MCF 10A (cell line): ENCODE data around the gene GJB5. TPM values are rescaled to one million over a fixed set of nuclear protein-coding genes. Genes with fewer than 3 reads are reported as not detected.
"Not testable (repeated sequence)": the region's sequence is repeated elsewhere in the genome, so short reads cannot be mapped to it uniquely, and the experiment has no call there.

Experiments used
- BruUV-seq: library from RNA; stranded (reverse); fragments of 400-500 nt; replicated peaks from 2 replicates; lab custom pipeline; 2021; lab: Mats Ljungman, UMichigan
- CTCF ChIA-PET: fragments of 300-600 bp; sonication (Branson Sonifier 250); formaldehyde crosslinking; extraction: SDS; loops from one replicate; lab custom pipeline; 2021; ENCODE audit warnings: antibody characterized with exemption, inconsistent platforms; lab: Yijun Ruan, JAX
- POLR2A ChIA-PET: fragments of 300-600, 350-650 bp; sonication (Branson Sonifier 250); formaldehyde crosslinking; extraction: SDS; loops from one replicate; lab custom pipeline; 2020; ENCODE audit warnings: antibody characterized with exemption, inconsistent platforms; lab: Yijun Ruan, JAX
- DNase-seq: peaks from one replicate; pipeline ENCODE4 v3.0.0-alpha.2; 2018; ENCODE audit not compliant: unreplicated experiment
- H3K27ac Mint-ChIP-seq: one replicate; pipeline ENCODE4 v1.8.0; 2022; ENCODE audit warnings: mild to moderate bottlenecking, low read depth, mixed read lengths; ENCODE audit not compliant: unreplicated experiment
- H3K27me3 Mint-ChIP-seq: one replicate; pipeline ENCODE4 v1.8.0; 2022; ENCODE audit warnings: mixed read lengths; ENCODE audit not compliant: insufficient read depth, unreplicated experiment
- H3K36me3 Mint-ChIP-seq: one replicate; pipeline ENCODE4 v1.8.0; 2022; ENCODE audit warnings: mild to moderate bottlenecking, moderate library complexity, mixed read lengths; ENCODE audit not compliant: insufficient read depth, unreplicated experiment
- H3K4me1 Mint-ChIP-seq: one replicate; pipeline ENCODE4 v1.8.0; 2022; ENCODE audit warnings: mixed read lengths; ENCODE audit not compliant: insufficient read depth, unreplicated experiment
- H3K4me3 Mint-ChIP-seq: one replicate; pipeline ENCODE4 v1.8.0; 2022; ENCODE audit warnings: mild to moderate bottlenecking, moderate library complexity, mixed read lengths; ENCODE audit not compliant: unreplicated experiment
- H3K9me3 Mint-ChIP-seq: one replicate; pipeline ENCODE4 v1.8.0; 2022; ENCODE audit warnings: mixed read lengths; ENCODE audit not compliant: unreplicated experiment
- CTCF ChIP-seq: fragments of 200-600 bp; IDR thresholded peaks from one replicate; pipeline ENCODE4 v1.8.0; 2022; ENCODE audit warnings: antibody characterized with exemption, mild to moderate bottlenecking; ENCODE audit not compliant: unreplicated experiment
- intact Hi-C: fragments of 100-400 bp; cut with micrococcal nuclease; formaldehyde crosslinking; loops from 2 replicates; pipeline ENCODE4 v1.14.1; 2022
- total RNA-seq: library from RNA; stranded (reverse); gene quantifications from 2 replicates; pipeline ENCODE4 v1.2.3, GENCODE V29; 2022

Gene GJB5
- total RNA-seq, 1 experiment from 2014 or later = 33.2 TPM

DNA sequence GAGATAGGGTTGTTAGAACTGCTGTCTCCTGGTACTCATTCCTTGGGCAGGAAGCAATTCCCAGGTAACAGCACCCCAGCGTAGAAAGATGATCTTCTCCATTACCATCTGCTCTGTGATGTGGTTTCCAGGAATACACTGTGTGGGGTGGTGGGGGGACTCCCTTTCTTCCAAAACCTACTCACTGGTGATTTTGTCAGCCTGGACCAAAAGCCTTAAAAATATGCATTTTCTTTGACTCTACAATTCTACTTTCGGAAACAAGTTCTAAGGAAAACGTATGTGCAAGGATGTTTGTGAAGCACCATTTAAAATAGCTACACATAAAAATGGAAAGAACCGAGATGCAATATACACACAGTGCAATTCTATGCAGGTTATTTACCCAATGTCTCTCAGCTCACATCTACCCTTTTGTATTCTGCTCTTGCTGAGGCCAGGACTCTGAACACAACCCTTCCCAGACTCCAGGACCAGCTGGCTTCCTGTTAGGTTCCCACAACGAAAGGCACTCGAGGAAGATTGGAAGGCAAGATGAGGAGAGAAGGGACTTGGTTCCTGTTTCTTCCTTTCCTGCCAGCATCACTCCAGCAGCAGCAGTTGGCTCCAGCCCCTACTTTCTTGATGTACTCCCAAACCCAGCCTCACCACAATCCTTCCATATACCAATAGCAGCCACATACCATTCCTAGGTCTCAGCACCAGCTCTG lies 33.0 kb upstream of the GJB5 start:
- no peaks in the 10 kb centered on the region for H3K4me1 Mint-ChIP-seq
- H3K27me3 Mint-ChIP-seq = peaks cover 70% of the 10 kb centered on the region
- BruUV-seq = no TSS peak
- ChIA-PET POLR2A (interaction anchor here (0.9 to 1.2 kb wide), 2 partner anchors 10 to 12 kb away, joined by 3 to 4 read pairs; no protein-coding TSS in a partner anchor), CTCF (interaction anchor here (2.6 kb wide), 1 partner anchor 20 kb away, joined by 12 read pairs; no protein-coding TSS in a partner anchor)
- TF ChIP-seq CTCF = no peak
- no peak for DNase-seq
- no peak overlapping the region for H3K27ac Mint-ChIP-seq
- no peak overlapping the region for H3K4me3 Mint-ChIP-seq
- intact Hi-C loops = no loop called here
- no peaks in the 10 kb centered on the region for H3K9me3 Mint-ChIP-seq
- H3K36me3 Mint-ChIP-seq = no peaks in the 10 kb centered on the region

- intact Hi-C loops = no loop called here
- no TSS peak for BruUV-seq
Observed at GRCh38 chr1:34726861-34727260, 28.0 kb upstream of the GJB5 start.

GRCh38 chr1:34730485-34730884 lies 24.4 kb upstream of the GJB5 start:
- Mint-ChIP-seq H3K9me3 (no peaks in the 10 kb centered on the region), H3K36me3 (no peaks in the 10 kb centered on the region), H3K27ac (no peak overlapping the region), H3K27me3 (peaks cover 19% of the 10 kb centered on the region), H3K4me3 (no peak overlapping the region), H3K4me1 (no peaks in the 10 kb centered on the region)
- DNase-seq = no peak
- intact Hi-C loops = no loop called here
- POLR2A ChIA-PET = no interaction called here
- CTCF ChIA-PET = interaction anchor here (3.0 kb wide), 1 partner anchor 12 kb away, joined by 20 read pairs; no protein-coding TSS in a partner anchor
- no peak for TF ChIP-seq CTCF
- no TSS peak for BruUV-seq

More at GRCh38 chr1:34726861-34727260, 28.0 kb upstream of the GJB5 start:
- no peak for TF ChIP-seq CTCF
- ChIA-PET CTCF (interaction anchor here (0.6 to 1.7 kb wide), 4 partner anchors 16 to 878 kb away, joined by 3 to 9 read pairs (median 4); no protein-coding TSS in a partner anchor), POLR2A (no interaction called here)
- no peak for DNase-seq
- Mint-ChIP-seq H3K36me3 (no peaks in the 10 kb centered on the region), H3K27ac (no peak overlapping the region), H3K27me3 (peaks cover 53% of the 10 kb centered on the region), H3K9me3 (no peaks in the 10 kb centered on the region), H3K4me3 (no peak overlapping the region), H3K4me1 (no peaks in the 10 kb centered on the region)

GRCh38 chr1:34732831-34733230 lies 22.0 kb upstream of the GJB5 start:
- H3K27ac Mint-ChIP-seq, DNase-seq, H3K36me3 Mint-ChIP-seq, H3K4me1 Mint-ChIP-seq, H3K9me3 Mint-ChIP-seq, H3K4me3 Mint-ChIP-seq, BruUV-seq, POLR2A ChIA-PET, intact Hi-C loops: not testable (repeated sequence)
- peaks cover 11% of the 10 kb centered on the region for H3K27me3 Mint-ChIP-seq
- CTCF ChIA-PET = interaction anchor here (0.6 to 3.0 kb wide), 2 partner anchors 11 to 52 kb away, joined by 3 to 14 read pairs; no protein-coding TSS in a partner anchor
